ENCODE measurements around the gene PAPPA2. TPM values are rescaled to one million over a fixed set of nuclear protein-coding genes. Genes with fewer than 3 reads are reported as not detected.
A peak's percentile ranks its signal among the peaks of the same experiment; 100 is the strongest.

The PAPPA2 gene
- total RNA-seq, 1 experiment from 2014 or later = not detected

DNA sequence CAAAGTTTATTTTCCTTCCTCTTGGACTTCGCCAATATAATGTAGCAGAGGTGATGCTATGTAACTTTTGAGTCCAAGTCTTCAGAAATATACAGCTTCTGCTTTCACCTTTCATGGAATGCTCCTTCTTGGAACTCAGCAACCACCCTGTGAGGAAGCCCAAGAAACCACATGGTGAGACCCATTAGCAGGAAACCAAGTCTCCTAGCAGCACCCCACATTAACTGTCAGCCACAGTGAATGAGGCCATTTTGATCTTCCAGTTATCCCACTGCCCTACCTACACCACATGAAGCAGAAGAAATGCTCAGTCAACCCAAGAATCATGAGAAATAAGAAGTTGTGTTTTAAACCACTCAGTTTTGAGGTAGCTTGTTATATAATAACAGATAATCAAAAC, 58.2 kb downstream of the PAPPA2 start:
- H4K20me1 ChIP-seq (ENCODE audit: low read length) = no peaks in the 10 kb centered on the region
- H2AFZ ChIP-seq (ENCODE audit: low read length) = no peak overlapping the region
- H3K27me3 ChIP-seq (ENCODE audit: low read length) = no peaks in the 10 kb centered on the region
- H3K9me2 ChIP-seq (replicated peaks; ENCODE audit: low read length) = no peaks in the 10 kb centered on the region
- H3K4me1 ChIP-seq (ENCODE audit: insufficient read depth, low read length) = 0 out of 2 replicates have a peak, but pooled peaks cover 4% of the 10 kb centered on the region
- no peak overlapping the region for H3K9ac ChIP-seq (ENCODE audit: low read length)
- ChIA-PET POLR2A (ENCODE audit: unreplicated experiment) (no interaction called here), CTCF (no interaction called here)
- intact Hi-C loops (cut with micrococcal nuclease) = no loop called here
- ATAC-seq (no peak), DNase-seq (no peak)
- BruUV-seq (replicated peaks) = no TSS peak
- H3K27ac ChIP-seq (ENCODE audit: low read length) = no peak overlapping the region
- H3K9me3 ChIP-seq (ENCODE audit: low read length) = no peaks in the 10 kb centered on the region
- no peak overlapping the region for H3K4me2 ChIP-seq (ENCODE audit: low read length)
- TF ChIP-seq, protein P1, sequence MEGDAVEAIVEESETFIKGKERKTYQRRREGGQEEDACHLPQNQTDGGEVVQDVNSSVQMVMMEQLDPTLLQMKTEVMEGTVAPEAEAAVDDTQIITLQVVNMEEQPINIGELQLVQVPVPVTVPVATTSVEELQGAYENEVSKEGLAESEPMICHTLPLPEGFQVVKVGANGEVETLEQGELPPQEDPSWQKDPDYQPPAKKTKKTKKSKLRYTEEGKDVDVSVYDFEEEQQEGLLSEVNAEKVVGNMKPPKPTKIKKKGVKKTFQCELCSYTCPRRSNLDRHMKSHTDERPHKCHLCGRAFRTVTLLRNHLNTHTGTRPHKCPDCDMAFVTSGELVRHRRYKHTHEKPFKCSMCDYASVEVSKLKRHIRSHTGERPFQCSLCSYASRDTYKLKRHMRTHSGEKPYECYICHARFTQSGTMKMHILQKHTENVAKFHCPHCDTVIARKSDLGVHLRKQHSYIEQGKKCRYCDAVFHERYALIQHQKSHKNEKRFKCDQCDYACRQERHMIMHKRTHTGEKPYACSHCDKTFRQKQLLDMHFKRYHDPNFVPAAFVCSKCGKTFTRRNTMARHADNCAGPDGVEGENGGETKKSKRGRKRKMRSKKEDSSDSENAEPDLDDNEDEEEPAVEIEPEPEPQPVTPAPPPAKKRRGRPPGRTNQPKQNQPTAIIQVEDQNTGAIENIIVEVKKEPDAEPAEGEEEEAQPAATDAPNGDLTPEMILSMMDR (conservative IDR thresholded peaks at IDR 0.05; ENCODE audit: low read depth, low read length) = no peak
- no peak for TF ChIP-seq EZH2 (IDR thresholded peaks at IDR 0.05; ENCODE audit: low read length, unreplicated experiment)
- no peak for TF ChIP-seq EZH2phosphoT487 (IDR thresholded peaks at IDR 0.05; ENCODE audit: borderline replicate concordance, low read length)
- H3K79me2 ChIP-seq (ENCODE audit: low read length) = no peaks in the 10 kb centered on the region
- no peak overlapping the region for H3K4me3 ChIP-seq (ENCODE audit: low read length)
- H3K36me3 ChIP-seq (ENCODE audit: low read depth, low read length) = no peaks in the 10 kb centered on the region
- H3F3A ChIP-seq (ENCODE audit: low read length, unreplicated experiment) = no peaks in the 10 kb centered on the region

- H2AFZ ChIP-seq (ENCODE audit: low read length) = no peak overlapping the region
- no peaks in the 10 kb centered on the region for H4K20me1 ChIP-seq (ENCODE audit: low read length)
- 0 out of 2 replicates have a peak, but pooled peaks cover 3% of the 10 kb centered on the region for H3K4me1 ChIP-seq (ENCODE audit: insufficient read depth, low read length)
- no peaks in the 10 kb centered on the region for H3K27me3 ChIP-seq (ENCODE audit: low read length)
- no peak overlapping the region for H3K9ac ChIP-seq (ENCODE audit: low read length)
- intact Hi-C loops (cut with micrococcal nuclease) = no loop called here
- H3K79me2 ChIP-seq (ENCODE audit: low read length) = no peaks in the 10 kb centered on the region
- DNase-seq = peak; percentile 35
- BruUV-seq (replicated peaks) = no TSS peak
- H3K9me2 ChIP-seq (replicated peaks; ENCODE audit: low read length) = no peaks in the 10 kb centered on the region
- H3K36me3 ChIP-seq (ENCODE audit: low read depth, low read length) = no peaks in the 10 kb centered on the region
- CTCF ChIA-PET = no interaction called here
- no peaks in the 10 kb centered on the region for H3F3A ChIP-seq (ENCODE audit: low read length, unreplicated experiment)
- POLR2A ChIA-PET (ENCODE audit: unreplicated experiment) = no interaction called here
- no peak overlapping the region for H3K27ac ChIP-seq (ENCODE audit: low read length)
- no peak overlapping the region for H3K4me3 ChIP-seq (ENCODE audit: low read length)
- no peak for TF ChIP-seq EZH2phosphoT487 (IDR thresholded peaks at IDR 0.05; ENCODE audit: borderline replicate concordance, low read length)
- TF ChIP-seq EZH2 (IDR thresholded peaks at IDR 0.05; ENCODE audit: low read length, unreplicated experiment) = no peak
- TF ChIP-seq, protein P1 (conservative IDR thresholded peaks at IDR 0.05; ENCODE audit: low read depth, low read length) = no peak
- ATAC-seq = no peak
- H3K4me2 ChIP-seq (ENCODE audit: low read length) = no peak overlapping the region
- H3K9me3 ChIP-seq (ENCODE audit: low read length) = no peaks in the 10 kb centered on the region
Observed at GRCh38 chr1:176522310-176522845, 59.4 kb downstream of the PAPPA2 start.

GRCh38 chr1:176529395-176530090, 66.6 kb downstream of the PAPPA2 start:
- Histone ChIP-seq H3F3A (ENCODE audit: low read length, unreplicated experiment) (no peaks in the 10 kb centered on the region), H3K9me2 (replicated peaks; ENCODE audit: low read length) (no peaks in the 10 kb centered on the region), H3K27me3 (ENCODE audit: low read length) (peaks cover 17% of the 10 kb centered on the region), H3K9me3 (ENCODE audit: low read length) (no peaks in the 10 kb centered on the region), H4K20me1 (ENCODE audit: low read length) (no peaks in the 10 kb centered on the region), H3K4me3 (ENCODE audit: low read length) (no peak overlapping the region), H3K79me2 (ENCODE audit: low read length) (no peaks in the 10 kb centered on the region), H3K4me1 (ENCODE audit: insufficient read depth, low read length) (no peaks in the 10 kb centered on the region), H3K9ac (ENCODE audit: low read length) (no peak overlapping the region), H3K27ac (ENCODE audit: low read length) (no peak overlapping the region), H3K4me2 (ENCODE audit: low read length) (no peak overlapping the region), H2AFZ (ENCODE audit: low read length) (no peak overlapping the region), H3K36me3 (ENCODE audit: low read depth, low read length) (no peaks in the 10 kb centered on the region)
- ATAC-seq (no peak), DNase-seq (no peak)
- ChIA-PET CTCF (no interaction called here), POLR2A (ENCODE audit: unreplicated experiment) (no interaction called here)
- TF ChIP-seq EZH2phosphoT487 (IDR thresholded peaks at IDR 0.05; ENCODE audit: borderline replicate concordance, low read length) = no peak
- intact Hi-C loops (cut with micrococcal nuclease) = no loop called here
- no TSS peak for BruUV-seq (replicated peaks)
